GM19328 (cell line): ENCODE measurements around the gene FLRT2.

ENCODE experiments used
- ATAC-seq: cut with Tn5 transposase; IDR thresholded peaks from one replicate; pipeline ENCODE4 v1.9.1; 2021; ENCODE audit warnings: mild to moderate bottlenecking, moderate library complexity; ENCODE audit not compliant: unreplicated experiment

Gene FLRT2

GRCh38 chr14:85529803-85530574 lies at the start of gene FLRT2:
TSS of gene FLRT2 (plus strand) at chr14:85530144. CDS start at chr14:85621515, 91,371 bp downstream.
- ATAC-seq = no peak

- no peak for ATAC-seq
These were observed 48.5 kb upstream of the FLRT2 start for GRCh38 chr14:85481471-85481870.

- no peak for ATAC-seq
These were observed 47.4 kb upstream of the FLRT2 start for GRCh38 chr14:85482552-85482951.

GRCh38 chr14:85483037-85483436 lies 46.9 kb upstream of the FLRT2 start:
- no peak for ATAC-seq

GRCh38 chr14:85483652-85484051 lies 46.3 kb upstream of the FLRT2 start:
- ATAC-seq = no peak

GRCh38 chr14:85487215-85487614 lies 42.7 kb upstream of the FLRT2 start:
- no peak for ATAC-seq

- no peak for ATAC-seq
These were observed 28.2 kb upstream of the FLRT2 start for GRCh38 chr14:85501751-85502150.

- no peak for ATAC-seq
These were observed 21.1 kb upstream of the FLRT2 start for GRCh38 chr14:85508863-85509262.

GRCh38 chr14:85512451-85512850 lies 17.5 kb upstream of the FLRT2 start:
- ATAC-seq = no peak

GRCh38 chr14:85514487-85514886 lies 15.5 kb upstream of the FLRT2 start:
- ATAC-seq = no peak

- ATAC-seq = no peak
These were observed 13.5 kb upstream of the FLRT2 start for GRCh38 chr14:85516239-85517113.

GRCh38 chr14:85517114-85517688 lies 12.7 kb upstream of the FLRT2 start:
- no peak for ATAC-seq

- no peak for ATAC-seq
These were observed 10.2 kb upstream of the FLRT2 start for GRCh38 chr14:85519661-85520305.

- no peak for ATAC-seq
These were observed 9.4 kb upstream of the FLRT2 start for GRCh38 chr14:85520581-85520980.

- ATAC-seq = no peak
These were observed 6.3 kb upstream of the FLRT2 start for GRCh38 chr14:85523624-85524023.

GRCh38 chr14:85527006-85527405 lies 2.9 kb upstream of the FLRT2 start:
- no peak for ATAC-seq

GRCh38 chr14:85527445-85528035 lies 2.4 kb upstream of the FLRT2 start:
- no peak for ATAC-seq

- no peak for ATAC-seq
These were observed 1.7 kb upstream of the FLRT2 start for GRCh38 chr14:85528080-85528896.

- no peak for ATAC-seq
These were observed 880 bp upstream of the FLRT2 start for GRCh38 chr14:85528897-85529631.
